Measurements from ENCODE around the gene SH2D3C.

The SH2D3C gene

GRCh38 chr9:127744398-127745110 lies 33.9 kb downstream of the SH2D3C start:
- Histone ChIP-seq H3K27me3 (ENCODE audit: low read depth, low read length) (no peaks in the 10 kb centered on the region), H3K36me3 (ENCODE audit: control insufficient read depth in 1 of 2, insufficient read depth in 2 of 2, low read length in 2 of 2) (peaks cover 0 to 13% of the 10 kb centered on the region in 2 donors), H3K4me1 (ENCODE audit: control insufficient read depth in 1 of 2, insufficient read depth in 2 of 2, low read length in 2 of 2) (peaks cover 5 to 22% of the 10 kb centered on the region in 2 donors), H3K27ac (ENCODE audit: low read length) (no peak overlapping the region), H3K9me3 (ENCODE audit: control insufficient read depth in 1 of 2, low read length in 2 of 2) (no peaks in the 10 kb centered on the region), H3K4me3 (ENCODE audit: low read depth in 1 of 2, low read length in 2 of 2) (no peak overlapping the region)

- H3K9me3 ChIP-seq (ENCODE audit: control insufficient read depth in 1 of 2, low read length in 2 of 2), result no peaks in the 10 kb centered on the region
- no peaks in the 10 kb centered on the region for H3K27me3 ChIP-seq (ENCODE audit: low read depth, low read length)
- no peak overlapping the region for H3K27ac ChIP-seq (ENCODE audit: low read length)
- peak overlapping the region in 1 of 2 donors; percentile 40 for H3K4me3 ChIP-seq (ENCODE audit: low read depth in 1 of 2, low read length in 2 of 2)
- H3K36me3 ChIP-seq (ENCODE audit: control insufficient read depth in 1 of 2, insufficient read depth in 2 of 2, low read length in 2 of 2), result no peaks in the 10 kb centered on the region
- peaks cover 5 to 22% of the 10 kb centered on the region in 2 donors for H3K4me1 ChIP-seq (ENCODE audit: control insufficient read depth in 1 of 2, insufficient read depth in 2 of 2, low read length in 2 of 2)
Measured at GRCh38 chr9:127742435-127743088, 35.9 kb downstream of the SH2D3C start.

- no peaks in the 10 kb centered on the region for H3K9me3 ChIP-seq (ENCODE audit: control insufficient read depth in 1 of 2, low read length in 2 of 2)
- peaks cover 5 to 22% of the 10 kb centered on the region in 2 donors for H3K4me1 ChIP-seq (ENCODE audit: control insufficient read depth in 1 of 2, insufficient read depth in 2 of 2, low read length in 2 of 2)
- no peak overlapping the region for H3K27ac ChIP-seq (ENCODE audit: low read length)
- H3K36me3 ChIP-seq (ENCODE audit: control insufficient read depth in 1 of 2, insufficient read depth in 2 of 2, low read length in 2 of 2), result no peaks in the 10 kb centered on the region
- H3K27me3 ChIP-seq (ENCODE audit: low read depth, low read length), result no peaks in the 10 kb centered on the region
- H3K4me3 ChIP-seq (ENCODE audit: low read depth in 1 of 2, low read length in 2 of 2), result peak overlapping the region in 1 of 2 donors; percentile 40
Measured at GRCh38 chr9:127741831-127742434, 36.5 kb downstream of the SH2D3C start.

GRCh38 chr9:127739614-127740330 lies 38.7 kb downstream of the SH2D3C start:
- peaks cover 9 to 27% of the 10 kb centered on the region in 2 donors for H3K4me1 ChIP-seq (ENCODE audit: control insufficient read depth in 1 of 2, insufficient read depth in 2 of 2, low read length in 2 of 2)
- no peaks in the 10 kb centered on the region for H3K9me3 ChIP-seq (ENCODE audit: control insufficient read depth in 1 of 2, low read length in 2 of 2)
- H3K27ac ChIP-seq (ENCODE audit: low read length), result no peak overlapping the region
- H3K27me3 ChIP-seq (ENCODE audit: low read depth, low read length), result no peaks in the 10 kb centered on the region
- no peak overlapping the region for H3K4me3 ChIP-seq (ENCODE audit: low read depth in 1 of 2, low read length in 2 of 2)
- no peaks in the 10 kb centered on the region for H3K36me3 ChIP-seq (ENCODE audit: control insufficient read depth in 1 of 2, insufficient read depth in 2 of 2, low read length in 2 of 2)

DNA sequence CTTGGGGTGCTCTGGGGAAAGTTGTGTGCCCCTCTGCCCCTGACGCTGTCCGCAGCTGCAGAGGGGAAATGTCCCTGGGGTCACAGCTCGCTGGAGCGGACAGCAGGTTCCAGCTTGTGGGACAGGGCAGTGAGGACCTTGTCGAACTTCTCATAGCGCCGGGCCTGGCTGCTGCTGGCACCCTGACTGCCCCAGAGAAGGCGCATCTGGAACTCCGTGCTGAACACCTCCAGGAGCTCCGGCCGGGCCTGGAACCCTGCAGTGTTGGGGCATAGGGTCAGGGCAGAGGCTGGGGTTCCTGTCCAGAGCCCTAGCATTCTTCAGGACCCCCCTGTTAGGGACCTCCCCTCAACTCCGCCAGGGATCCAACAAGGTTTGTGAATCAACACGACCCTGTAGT lies 39.8 kb downstream of the SH2D3C start:
- H3K27ac ChIP-seq (ENCODE audit: low read length), result no peak overlapping the region
- no peaks in the 10 kb centered on the region for H3K27me3 ChIP-seq (ENCODE audit: low read depth, low read length)
- peaks cover 9 to 36% of the 10 kb centered on the region in 2 donors for H3K4me1 ChIP-seq (ENCODE audit: control insufficient read depth in 1 of 2, insufficient read depth in 2 of 2, low read length in 2 of 2)
- no peaks in the 10 kb centered on the region for H3K36me3 ChIP-seq (ENCODE audit: control insufficient read depth in 1 of 2, insufficient read depth in 2 of 2, low read length in 2 of 2)
- no peak overlapping the region for H3K4me3 ChIP-seq (ENCODE audit: low read depth in 1 of 2, low read length in 2 of 2)
- no peaks in the 10 kb centered on the region for H3K9me3 ChIP-seq (ENCODE audit: control insufficient read depth in 1 of 2, low read length in 2 of 2)

DNA sequence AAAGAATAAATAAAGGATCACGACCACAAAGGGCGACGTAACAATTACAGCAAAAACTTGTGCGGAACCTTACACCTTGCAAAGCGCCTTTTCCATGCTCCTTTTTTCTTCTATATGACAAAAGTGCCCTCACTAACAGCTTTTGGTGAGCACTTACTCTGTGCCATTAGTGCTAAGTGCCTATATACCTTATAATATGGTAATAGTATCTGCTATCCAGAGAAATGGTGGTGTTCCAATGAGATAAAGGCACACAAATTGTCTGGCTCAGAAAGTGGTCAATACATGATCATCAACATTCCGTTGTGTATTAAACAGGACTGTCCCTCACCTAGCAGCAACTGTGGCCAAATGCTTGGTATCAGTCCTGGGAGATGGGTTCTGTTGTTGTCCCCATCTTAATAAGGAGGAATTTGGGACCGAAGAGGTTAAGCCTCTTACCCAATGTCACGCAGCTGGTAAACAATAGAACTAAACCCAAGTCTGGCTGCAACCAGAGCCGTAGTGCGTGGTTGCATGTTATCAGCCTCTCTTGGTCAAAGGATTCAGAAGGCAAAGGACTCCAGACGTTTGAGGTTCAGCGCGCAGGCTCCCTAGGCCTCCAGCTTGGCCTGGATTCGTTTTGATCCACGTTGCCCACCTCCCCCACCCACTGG lies 42.8 kb downstream of the SH2D3C start:
- peak overlapping the region in 1 of 2 donors; percentile 81 for H3K4me3 ChIP-seq (ENCODE audit: low read depth in 1 of 2, low read length in 2 of 2)
- H3K27me3 ChIP-seq (ENCODE audit: low read depth, low read length), result no peaks in the 10 kb centered on the region
- H3K4me1 ChIP-seq (ENCODE audit: control insufficient read depth in 1 of 2, insufficient read depth in 2 of 2, low read length in 2 of 2), result peaks cover 9 to 21% of the 10 kb centered on the region in 2 donors
- H3K9me3 ChIP-seq (ENCODE audit: control insufficient read depth in 1 of 2, low read length in 2 of 2), result no peaks in the 10 kb centered on the region
- peak overlapping the region; percentile 1 for H3K27ac ChIP-seq (ENCODE audit: low read length)
- H3K36me3 ChIP-seq (ENCODE audit: control insufficient read depth in 1 of 2, insufficient read depth in 2 of 2, low read length in 2 of 2), result peaks cover 0 to 15% of the 10 kb centered on the region in 2 donors

DNA sequence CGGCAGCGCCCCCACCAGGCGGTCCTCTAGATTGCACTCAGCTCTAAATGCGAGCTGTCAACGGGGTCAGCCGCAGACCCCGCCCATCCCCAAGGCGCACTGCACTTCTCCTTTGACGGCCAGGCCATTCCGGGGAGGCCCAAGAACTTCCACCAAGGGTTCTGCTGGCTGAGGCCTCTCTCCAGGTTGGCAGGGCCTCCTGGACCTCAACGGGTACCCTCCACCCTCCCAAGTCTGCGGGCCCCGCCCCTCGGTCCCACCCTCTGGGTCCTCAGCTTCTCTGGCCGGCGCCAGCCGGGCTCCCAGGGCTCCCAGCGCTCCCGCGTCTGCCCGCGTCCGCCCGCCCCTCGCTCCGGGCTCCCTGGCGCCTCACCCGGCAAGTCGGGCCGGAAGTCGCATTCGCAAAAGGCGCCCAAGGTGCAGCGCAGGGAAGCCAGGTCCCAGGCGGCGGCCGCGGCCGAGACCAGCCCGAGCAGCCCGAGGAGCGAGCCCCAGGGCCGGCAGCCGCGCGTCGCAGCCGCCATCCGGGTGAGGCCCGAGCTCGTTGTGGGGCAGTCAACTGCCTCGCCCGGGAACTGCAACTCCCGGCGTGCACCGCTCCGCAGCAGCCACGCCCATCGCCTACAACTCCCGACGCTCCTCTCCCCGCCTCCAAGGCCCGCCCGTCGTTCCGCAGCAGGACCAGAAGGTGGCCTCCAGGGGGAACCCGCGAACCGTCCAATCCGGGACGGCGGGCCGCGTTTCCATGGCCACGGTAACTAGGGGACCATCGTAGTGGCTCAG lies 43.5 kb downstream of the SH2D3C start, which contains the start of gene TOR2A:
TOR2A (minus strand) TSS at position 548 of the 783 bp plus-strand sequence; CDS start at position 524, 24 bp downstream.
- peak within 1 kb of the TSS; percentile 67 for H3K27ac ChIP-seq (ENCODE audit: low read length)
- H3K36me3 ChIP-seq (ENCODE audit: control insufficient read depth in 1 of 2, insufficient read depth in 2 of 2, low read length in 2 of 2), result peaks cover 0 to 15% of the 10 kb centered on the region in 2 donors
- no peaks in the 10 kb centered on the region for H3K27me3 ChIP-seq (ENCODE audit: low read depth, low read length)
- H3K9me3 ChIP-seq (ENCODE audit: control insufficient read depth in 1 of 2, low read length in 2 of 2), result no peaks in the 10 kb centered on the region
- H3K4me3 ChIP-seq (ENCODE audit: low read depth in 1 of 2, low read length in 2 of 2), result peak within 1 kb of the TSS; percentile 59 to 81
- peaks cover 6 to 18% of the 10 kb centered on the region in 2 donors for H3K4me1 ChIP-seq (ENCODE audit: control insufficient read depth in 1 of 2, insufficient read depth in 2 of 2, low read length in 2 of 2)

DNA sequence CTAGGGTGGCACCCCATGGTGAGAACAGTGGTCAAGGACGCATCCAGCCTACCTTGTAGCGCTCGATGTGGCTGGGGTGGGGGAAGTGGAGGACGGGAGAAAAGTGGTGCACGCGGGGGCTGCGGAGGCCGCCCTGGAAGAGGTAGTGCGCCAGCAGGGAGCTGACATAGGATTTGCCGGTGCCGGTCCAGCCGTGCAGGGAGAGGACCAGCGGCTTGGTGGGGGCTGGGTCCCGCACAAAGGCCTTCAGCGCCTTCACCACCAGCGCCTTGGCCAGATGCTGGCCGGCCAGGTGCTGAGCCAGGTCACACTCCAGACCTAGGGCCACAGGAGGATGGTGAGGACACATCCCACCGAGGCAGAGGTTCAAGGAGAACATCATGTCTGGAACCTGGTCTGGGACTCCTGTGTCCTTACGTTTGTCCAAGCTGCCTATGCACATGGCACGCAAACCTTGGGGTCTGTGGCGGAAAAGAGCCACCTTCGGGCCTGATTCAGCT lies 44.2 kb downstream of the SH2D3C start:
- H3K36me3 ChIP-seq (ENCODE audit: control insufficient read depth in 1 of 2, insufficient read depth in 2 of 2, low read length in 2 of 2), result peaks cover 0 to 15% of the 10 kb centered on the region in 2 donors
- H3K27me3 ChIP-seq (ENCODE audit: low read depth, low read length), result no peaks in the 10 kb centered on the region
- H3K9me3 ChIP-seq (ENCODE audit: control insufficient read depth in 1 of 2, low read length in 2 of 2), result no peaks in the 10 kb centered on the region
- peaks cover 4 to 18% of the 10 kb centered on the region in 2 donors for H3K4me1 ChIP-seq (ENCODE audit: control insufficient read depth in 1 of 2, insufficient read depth in 2 of 2, low read length in 2 of 2)
- H3K27ac ChIP-seq (ENCODE audit: low read length), result peak overlapping the region; percentile 67
- peak overlapping the region; percentile 59 to 81 for H3K4me3 ChIP-seq (ENCODE audit: low read depth in 1 of 2, low read length in 2 of 2)

DNA sequence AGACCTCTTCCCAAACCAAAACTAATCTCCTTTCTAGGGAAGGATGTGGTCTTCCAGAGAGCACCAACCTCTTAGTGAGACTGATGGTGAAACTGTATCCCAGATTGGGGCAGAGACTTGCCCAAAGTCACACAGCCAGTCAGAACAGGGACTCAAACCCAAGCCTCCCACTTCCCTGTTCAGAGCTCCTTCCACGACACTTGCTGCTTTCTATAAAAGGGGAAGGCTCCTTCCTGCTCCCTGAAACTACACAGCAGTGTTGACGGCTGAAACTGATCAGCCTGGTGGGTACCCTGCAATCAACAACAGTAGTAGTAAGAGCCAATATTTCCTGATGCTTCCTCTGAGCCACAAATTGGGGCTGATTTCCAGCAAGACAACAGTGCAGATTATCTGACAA lies 44.9 kb downstream of the SH2D3C start:
- H3K27ac ChIP-seq (ENCODE audit: low read length), result no peak overlapping the region
- H3K27me3 ChIP-seq (ENCODE audit: low read depth, low read length), result no peaks in the 10 kb centered on the region
- H3K4me3 ChIP-seq (ENCODE audit: low read depth in 1 of 2, low read length in 2 of 2), result no peak overlapping the region
- no peaks in the 10 kb centered on the region for H3K9me3 ChIP-seq (ENCODE audit: control insufficient read depth in 1 of 2, low read length in 2 of 2)
- H3K4me1 ChIP-seq (ENCODE audit: control insufficient read depth in 1 of 2, insufficient read depth in 2 of 2, low read length in 2 of 2), result peaks cover 4 to 18% of the 10 kb centered on the region in 2 donors
- H3K36me3 ChIP-seq (ENCODE audit: control insufficient read depth in 1 of 2, insufficient read depth in 2 of 2, low read length in 2 of 2), result peaks cover 0 to 15% of the 10 kb centered on the region in 2 donors

DNA sequence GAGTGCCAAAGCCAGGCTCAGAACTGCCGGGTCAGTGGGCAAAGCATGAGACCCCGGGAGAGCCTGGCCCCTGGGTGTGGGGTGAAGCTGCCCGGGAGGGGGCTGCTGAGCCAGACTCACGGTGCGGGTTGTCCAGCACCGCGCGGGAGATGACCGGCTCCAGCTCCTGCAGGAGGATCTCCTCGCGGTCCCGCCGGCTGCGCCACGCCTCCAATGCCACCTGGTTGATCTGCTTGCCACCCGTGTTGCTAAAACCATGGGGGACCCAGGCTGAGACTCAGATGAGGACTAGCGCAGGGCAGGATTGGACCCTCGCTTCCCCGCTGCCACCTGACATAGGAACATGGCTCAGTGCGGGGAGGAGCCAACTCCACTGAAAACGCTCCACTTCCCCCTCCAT lies 46.0 kb downstream of the SH2D3C start:
- H3K36me3 ChIP-seq (ENCODE audit: control insufficient read depth in 1 of 2, insufficient read depth in 2 of 2, low read length in 2 of 2), result peaks cover 0 to 15% of the 10 kb centered on the region in 2 donors
- no peak overlapping the region for H3K4me3 ChIP-seq (ENCODE audit: low read depth in 1 of 2, low read length in 2 of 2)
- no peak overlapping the region for H3K27ac ChIP-seq (ENCODE audit: low read length)
- H3K4me1 ChIP-seq (ENCODE audit: control insufficient read depth in 1 of 2, insufficient read depth in 2 of 2, low read length in 2 of 2), result peaks cover 4 to 18% of the 10 kb centered on the region in 2 donors
- no peaks in the 10 kb centered on the region for H3K27me3 ChIP-seq (ENCODE audit: low read depth, low read length)
- no peaks in the 10 kb centered on the region for H3K9me3 ChIP-seq (ENCODE audit: control insufficient read depth in 1 of 2, low read length in 2 of 2)
